Neural progenitor cell (in vitro differentiated cells): ENCODE results near the gene INHA. TPM values are rescaled to one million over a fixed set of nuclear protein-coding genes. Genes with fewer than 3 reads are reported as not detected.

ENCODE experiments used
- DNase-seq: peaks from one replicate; pipeline ENCODE4 v3.0.0-alpha.2; 2016; ENCODE audit warnings: low spot score
- H2AFZ ChIP-seq: fragments of 200-600 bp; sonication (generic); replicated peaks from 2 replicates; pipeline ENCODE4 v1.6.1; 2016; ENCODE audit warnings: antibody characterized with exemption
- H3F3A ChIP-seq: fragments of 200-600 bp; sonication (generic); 2 replicates; pipeline ENCODE4 v1.6.1; 2016; ENCODE audit warnings: antibody characterized with exemption, low read depth
- H3K27ac ChIP-seq: fragments of 200-600 bp; sonication (generic); 2 replicates; pipeline ENCODE4 v1.5.1; 2016; ENCODE audit warnings: mild to moderate bottlenecking
- H3K27me3 ChIP-seq: fragments of 200-600 bp; sonication (generic); 2 replicates; pipeline ENCODE4 v1.6.1; 2016; ENCODE audit warnings: mild to moderate bottlenecking, moderate library complexity
- H3K36me3 ChIP-seq: fragments of 200-600 bp; sonication (generic); 2 replicates; pipeline ENCODE4 v1.5.1; 2016
- H3K4me1 ChIP-seq: fragments of 200-600 bp; sonication (generic); 2 replicates; pipeline ENCODE4 v1.6.1; 2016; ENCODE audit warnings: mixed run types
- H3K4me2 ChIP-seq: fragments of 200-600 bp; sonication (generic); 2 replicates; pipeline ENCODE4 v1.6.1; 2016
- H3K4me3 ChIP-seq: fragments of 200-600 bp; sonication (generic); 2 replicates; pipeline ENCODE4 v1.5.1; 2016
- H3K79me2 ChIP-seq: fragments of 200-600 bp; sonication (generic); 2 replicates; pipeline ENCODE4 v1.6.1; 2016; ENCODE audit warnings: low read depth
- H3K9ac ChIP-seq: fragments of 200-600 bp; sonication (generic); 2 replicates; pipeline ENCODE4 v1.6.1; 2016
- H3K9me3 ChIP-seq: fragments of 200-600 bp; sonication (generic); 2 replicates; pipeline ENCODE4 v1.5.1; 2016; ENCODE audit warnings: low read depth
- H4K20me1 ChIP-seq: fragments of 200-600 bp; sonication (generic); 2 replicates; pipeline ENCODE4 v1.6.1; 2016; ENCODE audit warnings: low read depth
- H3K27ac Mint-ChIP-seq: 3 replicates; pipeline ENCODE4 v1.8.0; 2021; ENCODE audit warnings: mixed read lengths
- H3K27me3 Mint-ChIP-seq: 2 replicates; pipeline ENCODE4 v1.8.0; 2022; ENCODE audit warnings: low read depth, mild to moderate bottlenecking, inconsistent platforms, moderate library complexity, mixed read lengths; ENCODE audit not compliant: insufficient read depth
- H3K36me3 Mint-ChIP-seq: 3 replicates; pipeline ENCODE4 v1.8.0; 2021; ENCODE audit warnings: mixed read lengths
- H3K4me1 Mint-ChIP-seq: 3 replicates; pipeline ENCODE4 v1.8.0; 2021; ENCODE audit warnings: mixed read lengths
- H3K4me3 Mint-ChIP-seq: 3 replicates; pipeline ENCODE4 v1.8.0; 2021; ENCODE audit warnings: mild to moderate bottlenecking, moderate library complexity, mixed read lengths
- H3K9me3 Mint-ChIP-seq: 3 replicates; pipeline ENCODE4 v1.8.0; 2020; ENCODE audit warnings: mixed read lengths
- CTCF ChIP-seq: fragments of 200-600 bp; sonication (generic); IDR thresholded peaks from 2 replicates; pipeline ENCODE4 v1.5.1; 2017; ENCODE audit warnings: antibody characterized with exemption, mild to moderate bottlenecking
- EZH2 ChIP-seq: fragments of 200-600 bp; sonication (generic); IDR thresholded peaks from 2 replicates; pipeline ENCODE4 v1.6.1; 2017; ENCODE audit warnings: antibody characterized with exemption, mild to moderate bottlenecking, moderate library complexity
- EZH2phosphoT487 ChIP-seq: fragments of 200-600 bp; sonication (generic); IDR thresholded peaks from 2 replicates; pipeline ENCODE4 v1.6.1; 2017; ENCODE audit warnings: antibody characterized with exemption
- total RNA-seq: library from RNA; depleted of rRNA; stranded (reverse); fragments of >200 nt; gene quantifications from 2 replicates; pipeline ENCODE4 v1.2.3, GENCODE V29; 2015; ENCODE audit warnings: low replicate concordance

The INHA gene
- total RNA-seq, 1 donor from 2014 or later = not detected

DNA sequence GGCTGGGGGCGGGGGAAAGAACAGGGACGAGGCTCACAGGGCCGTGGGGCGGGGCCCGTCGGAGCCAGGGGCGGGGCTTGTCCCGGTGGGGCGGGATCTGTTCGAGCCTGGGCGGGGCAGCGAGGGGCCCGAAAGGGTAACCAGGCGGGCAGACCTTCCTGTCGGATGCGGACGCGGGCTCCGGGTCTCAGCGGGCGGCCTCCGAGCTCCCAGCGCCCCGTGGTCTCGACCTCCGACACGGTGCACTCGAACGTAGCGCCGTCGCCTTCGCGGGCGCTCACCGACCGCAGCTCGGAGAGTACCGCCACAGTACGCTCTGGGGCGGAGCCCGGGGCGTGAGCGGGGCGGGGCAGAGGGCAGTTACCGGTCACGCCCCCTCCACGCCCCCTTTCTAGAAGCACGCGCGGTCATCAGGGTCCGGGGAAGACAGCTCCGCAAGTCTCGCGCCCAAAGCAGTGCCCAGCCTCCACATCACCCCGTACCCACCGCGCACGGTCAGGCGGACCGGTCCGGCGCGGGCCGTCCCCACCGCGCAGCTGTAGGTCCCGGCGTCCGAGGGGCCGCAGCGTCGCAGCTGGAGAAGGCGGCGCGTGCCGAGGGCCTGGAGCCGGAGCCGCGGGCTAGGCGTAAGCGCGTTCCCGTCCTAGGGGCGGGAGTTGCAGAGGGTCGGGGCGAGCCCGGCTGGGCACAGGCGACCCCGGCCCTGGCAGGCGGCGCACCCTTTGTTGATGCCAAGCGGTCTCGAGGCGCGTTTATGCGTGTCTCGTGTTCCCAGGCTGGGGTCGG, 19.5 kb upstream of the INHA start:
- H3K27me3 ChIP-seq = peaks cover 39% of the 10 kb centered on the region
- no peak overlapping the region for H3K9ac ChIP-seq
- no peaks in the 10 kb centered on the region for H3K79me2 ChIP-seq
- Mint-ChIP-seq H3K4me1 (peaks cover 11% of the 10 kb centered on the region), H3K36me3 (peaks cover 5% of the 10 kb centered on the region), H3K9me3 (no peaks in the 10 kb centered on the region), H3K27me3 (peaks cover 20% of the 10 kb centered on the region), H3K27ac (no peak overlapping the region), H3K4me3 (peak overlapping the region; percentile 88)
- no peaks in the 10 kb centered on the region for H3K9me3 ChIP-seq
- no peaks in the 10 kb centered on the region for H3F3A ChIP-seq
- TF ChIP-seq CTCF (no peak), EZH2phosphoT487 (peak; percentile 2), EZH2 (peak; percentile 59)
- peak overlapping the region; percentile 86 for H2AFZ ChIP-seq
- peak overlapping the region; percentile 82 for H3K4me3 ChIP-seq
- DNase-seq = peak; percentile 94
- H3K36me3 ChIP-seq = no peaks in the 10 kb centered on the region
- H3K4me1 ChIP-seq = peaks cover 5% of the 10 kb centered on the region
- no peak overlapping the region for H3K27ac ChIP-seq
- peaks cover 14% of the 10 kb centered on the region for H4K20me1 ChIP-seq
- peak overlapping the region; percentile 98 for H3K4me2 ChIP-seq

- H3K4me2 ChIP-seq = peak overlapping the region; percentile 98
- no peaks in the 10 kb centered on the region for H3K9me3 Mint-ChIP-seq
These were observed 19.0 kb upstream of the INHA start for GRCh38 chr2:219553168-219553417.

GRCh38 chr2:219553463-219553963, 18.6 kb upstream of the INHA start:
- H3K4me2 ChIP-seq = peak overlapping the region; percentile 98

More at GRCh38 chr2:219553168-219553417, 19.0 kb upstream of the INHA start:
- Mint-ChIP-seq H3K27me3 (peaks cover 20% of the 10 kb centered on the region), H3K4me3 (peak overlapping the region; percentile 80), H3K27ac (no peak overlapping the region), H3K4me1 (peaks cover 11% of the 10 kb centered on the region), H3K36me3 (peaks cover 5% of the 10 kb centered on the region)
- Histone ChIP-seq H2AFZ (no peak overlapping the region), H3K9ac (no peak overlapping the region), H3K79me2 (no peaks in the 10 kb centered on the region), H3K4me1 (peaks cover 5% of the 10 kb centered on the region), H3K36me3 (no peaks in the 10 kb centered on the region), H3F3A (no peaks in the 10 kb centered on the region), H4K20me1 (peaks cover 14% of the 10 kb centered on the region), H3K4me3 (peak overlapping the region; percentile 82), H3K27ac (no peak overlapping the region), H3K9me3 (no peaks in the 10 kb centered on the region), H3K27me3 (peaks cover 39% of the 10 kb centered on the region)
- TF ChIP-seq CTCF (no peak), EZH2 (no peak), EZH2phosphoT487 (no peak)
- DNase-seq = no peak

More at GRCh38 chr2:219553463-219553963, 18.6 kb upstream of the INHA start:
- Histone ChIP-seq H3K36me3 (no peaks in the 10 kb centered on the region), H3K4me3 (no peak overlapping the region), H4K20me1 (peaks cover 14% of the 10 kb centered on the region), H2AFZ (no peak overlapping the region), H3K27ac (no peak overlapping the region), H3K27me3 (peaks cover 39% of the 10 kb centered on the region), H3K4me1 (peaks cover 5% of the 10 kb centered on the region), H3K9ac (no peak overlapping the region), H3F3A (no peaks in the 10 kb centered on the region), H3K9me3 (no peaks in the 10 kb centered on the region), H3K79me2 (no peaks in the 10 kb centered on the region)
- peak overlapping the region; percentile 80 for H3K4me3 Mint-ChIP-seq
- peaks cover 20% of the 10 kb centered on the region for H3K27me3 Mint-ChIP-seq
- H3K36me3 Mint-ChIP-seq = peaks cover 6% of the 10 kb centered on the region
- peak overlapping the region; percentile 33 for H3K27ac Mint-ChIP-seq
- no peak for DNase-seq
- TF ChIP-seq EZH2 (no peak), EZH2phosphoT487 (no peak), CTCF (no peak)
- no peaks in the 10 kb centered on the region for H3K9me3 Mint-ChIP-seq
- peaks cover 11% of the 10 kb centered on the region for H3K4me1 Mint-ChIP-seq
